Activated T-helper 2 cell treated with anti-CD3 and anti-CD28 coated beads, Interferon-gamma antibody, Interleukin-2, Interleukin-4, amounts not matched to agents 10 μg/mL and 5 μg/mL and 100 μg/mL, durations not matched to agents 14 hours and 24 hours and 36 hours (primary cell): ENCODE measurements around the gene ITSN1. TPM values are rescaled to one million over a fixed set of nuclear protein-coding genes. Genes with fewer than 3 reads are reported as not detected.
"Not testable (repeated sequence)": the region's sequence is repeated elsewhere in the genome, so short reads cannot be mapped to it uniquely, and the experiment has no call there.

Experiments used
- DNase-seq: peaks from one replicate; pipeline ENCODE4 v3.0.0; 2021; ENCODE audit warnings: low spot score
- H3K27ac Mint-ChIP-seq: one replicate; pipeline ENCODE4 v1.8.0; 2021; ENCODE audit warnings: mixed read lengths
- H3K27me3 Mint-ChIP-seq: one replicate; pipeline ENCODE4 v1.8.0; 2021; ENCODE audit warnings: low read depth, mixed read lengths
- H3K36me3 Mint-ChIP-seq: one replicate; pipeline ENCODE4 v1.8.0; 2021; ENCODE audit warnings: low read depth, mixed read lengths
- H3K4me1 Mint-ChIP-seq: one replicate; pipeline ENCODE4 v1.8.0; 2021; ENCODE audit warnings: low read depth, mixed read lengths
- H3K4me3 Mint-ChIP-seq: one replicate; pipeline ENCODE4 v1.8.0; 2021; ENCODE audit warnings: low read depth, mild to moderate bottlenecking, moderate library complexity, mixed read lengths
- H3K9me3 Mint-ChIP-seq: one replicate; pipeline ENCODE4 v1.8.0; 2021; ENCODE audit warnings: mixed read lengths
- intact Hi-C: fragments of 100-400 bp; cut with micrococcal nuclease; formaldehyde crosslinking; loops from one replicate; pipeline ENCODE4 v1.15.1; 2023
- total RNA-seq: library from RNA; stranded (reverse); gene quantifications from 2 replicates; pipeline ENCODE4 v1.2.3, GENCODE V29; 2022

The ITSN1 gene
- total RNA-seq, 1 donor from 2014 or later = 5.9 TPM

- no peaks in the 10 kb centered on the region for H3K36me3 Mint-ChIP-seq
- no peak overlapping the region for H3K4me3 Mint-ChIP-seq
- no peaks in the 10 kb centered on the region for H3K9me3 Mint-ChIP-seq
- no peak for DNase-seq
- peaks cover 5% of the 10 kb centered on the region for H3K27me3 Mint-ChIP-seq
- no peak overlapping the region for H3K27ac Mint-ChIP-seq
- intact Hi-C loops = no loop called here
- peaks cover 3% of the 10 kb centered on the region for H3K4me1 Mint-ChIP-seq
Measured at GRCh38 chr21:33865996-33866575, 223.8 kb downstream of the ITSN1 start.

- Mint-ChIP-seq H3K9me3 (no peaks in the 10 kb centered on the region), H3K36me3 (no peaks in the 10 kb centered on the region)
- intact Hi-C loops = no loop called here
Measured at GRCh38 chr21:33866826-33867225, 224.5 kb downstream of the ITSN1 start.

GRCh38 chr21:33867868-33868267 is 225.6 kb downstream of the ITSN1 start:
- H3K4me1 Mint-ChIP-seq, DNase-seq, H3K27me3 Mint-ChIP-seq, H3K36me3 Mint-ChIP-seq, H3K9me3 Mint-ChIP-seq, H3K4me3 Mint-ChIP-seq, intact Hi-C loops, H3K27ac Mint-ChIP-seq: not testable (repeated sequence)

More at GRCh38 chr21:33866826-33867225, 224.5 kb downstream of the ITSN1 start:
- no peak overlapping the region for H3K27ac Mint-ChIP-seq
- DNase-seq = no peak
- H3K4me1 Mint-ChIP-seq = peaks cover 3% of the 10 kb centered on the region
- no peak overlapping the region for H3K4me3 Mint-ChIP-seq
- H3K27me3 Mint-ChIP-seq = peaks cover 5% of the 10 kb centered on the region

- H3K27me3 Mint-ChIP-seq = peaks cover 5% of the 10 kb centered on the region
- no peaks in the 10 kb centered on the region for H3K36me3 Mint-ChIP-seq
- H3K4me3 Mint-ChIP-seq = no peak overlapping the region
- DNase-seq = no peak
- intact Hi-C loops = no loop called here
- no peaks in the 10 kb centered on the region for H3K9me3 Mint-ChIP-seq
- H3K27ac Mint-ChIP-seq = no peak overlapping the region
- H3K4me1 Mint-ChIP-seq = peaks cover 3% of the 10 kb centered on the region
Measured at GRCh38 chr21:33869873-33870272, 227.6 kb downstream of the ITSN1 start.

- Mint-ChIP-seq H3K27me3 (peaks cover 5% of the 10 kb centered on the region), H3K36me3 (no peaks in the 10 kb centered on the region), H3K4me3 (no peak overlapping the region), H3K9me3 (no peaks in the 10 kb centered on the region), H3K27ac (no peak overlapping the region), H3K4me1 (peaks cover 3% of the 10 kb centered on the region)
- intact Hi-C loops = no loop called here
- DNase-seq = no peak
Measured at GRCh38 chr21:33870768-33871167, 228.5 kb downstream of the ITSN1 start.

- H3K4me3 Mint-ChIP-seq = no peak overlapping the region
- peaks cover 3% of the 10 kb centered on the region for H3K4me1 Mint-ChIP-seq
- no peak overlapping the region for H3K27ac Mint-ChIP-seq
Measured at GRCh38 chr21:33871171-33871570, 228.9 kb downstream of the ITSN1 start.

GRCh38 chr21:33872881-33873515 is 230.7 kb downstream of the ITSN1 start:
- H3K4me3 Mint-ChIP-seq = no peak overlapping the region
- no peaks in the 10 kb centered on the region for H3K4me1 Mint-ChIP-seq
- no peaks in the 10 kb centered on the region for H3K9me3 Mint-ChIP-seq
- intact Hi-C loops = no loop called here
- H3K36me3 Mint-ChIP-seq = no peaks in the 10 kb centered on the region
- H3K27ac Mint-ChIP-seq = no peak overlapping the region
- H3K27me3 Mint-ChIP-seq = peaks cover 6% of the 10 kb centered on the region
- no peak for DNase-seq

More at GRCh38 chr21:33871171-33871570, 228.9 kb downstream of the ITSN1 start:
- no peaks in the 10 kb centered on the region for H3K9me3 Mint-ChIP-seq
- H3K36me3 Mint-ChIP-seq = no peaks in the 10 kb centered on the region
- intact Hi-C loops = no loop called here
- peaks cover 5% of the 10 kb centered on the region for H3K27me3 Mint-ChIP-seq
- DNase-seq = no peak

- Mint-ChIP-seq H3K27me3 (peaks cover 9% of the 10 kb centered on the region), H3K27ac (no peak overlapping the region), H3K9me3 (no peaks in the 10 kb centered on the region), H3K4me3 (no peak overlapping the region), H3K4me1 (no peaks in the 10 kb centered on the region), H3K36me3 (no peaks in the 10 kb centered on the region)
- intact Hi-C loops = no loop called here
- DNase-seq = no peak
Measured at GRCh38 chr21:33874161-33874560, 231.9 kb downstream of the ITSN1 start.

- no peak overlapping the region for H3K4me3 Mint-ChIP-seq
- intact Hi-C loops = no loop called here
- no peak overlapping the region for H3K27ac Mint-ChIP-seq
- H3K9me3 Mint-ChIP-seq = no peaks in the 10 kb centered on the region
- DNase-seq = no peak
- peaks cover 5% of the 10 kb centered on the region for H3K27me3 Mint-ChIP-seq
- no peaks in the 10 kb centered on the region for H3K36me3 Mint-ChIP-seq
- H3K4me1 Mint-ChIP-seq = no peaks in the 10 kb centered on the region
Measured at GRCh38 chr21:33875026-33875695, 232.9 kb downstream of the ITSN1 start.

- H3K27ac Mint-ChIP-seq = no peak overlapping the region
- H3K36me3 Mint-ChIP-seq = no peaks in the 10 kb centered on the region
- DNase-seq = no peak
- no peak overlapping the region for H3K4me3 Mint-ChIP-seq
- H3K27me3 Mint-ChIP-seq = peaks cover 4% of the 10 kb centered on the region
- H3K9me3 Mint-ChIP-seq = no peaks in the 10 kb centered on the region
- intact Hi-C loops = no loop called here
- H3K4me1 Mint-ChIP-seq = no peaks in the 10 kb centered on the region
Measured at GRCh38 chr21:33878824-33879223, 236.5 kb downstream of the ITSN1 start.

- no peak for DNase-seq
- H3K4me3 Mint-ChIP-seq = no peak overlapping the region
- no peaks in the 10 kb centered on the region for H3K36me3 Mint-ChIP-seq
- no peaks in the 10 kb centered on the region for H3K4me1 Mint-ChIP-seq
- H3K27me3 Mint-ChIP-seq = peaks cover 9% of the 10 kb centered on the region
- intact Hi-C loops = no loop called here
- no peak overlapping the region for H3K27ac Mint-ChIP-seq
- H3K9me3 Mint-ChIP-seq = no peaks in the 10 kb centered on the region
Measured at GRCh38 chr21:33880626-33881025, 238.3 kb downstream of the ITSN1 start.

GRCh38 chr21:33881689-33882440 is 239.6 kb downstream of the ITSN1 start:
- Mint-ChIP-seq H3K9me3 (no peaks in the 10 kb centered on the region), H3K4me3 (no peak overlapping the region)

GRCh38 chr21:33883118-33883517 is 240.8 kb downstream of the ITSN1 start:
- Mint-ChIP-seq H3K4me3 (no peak overlapping the region), H3K36me3 (no peaks in the 10 kb centered on the region), H3K27ac (no peak overlapping the region), H3K4me1 (no peaks in the 10 kb centered on the region), H3K27me3 (peaks cover 8% of the 10 kb centered on the region), H3K9me3 (no peaks in the 10 kb centered on the region)
- no peak for DNase-seq
- intact Hi-C loops = no loop called here

More at GRCh38 chr21:33881689-33882440, 239.6 kb downstream of the ITSN1 start:
- H3K36me3 Mint-ChIP-seq = no peaks in the 10 kb centered on the region
- H3K27me3 Mint-ChIP-seq = peaks cover 8% of the 10 kb centered on the region
- H3K27ac Mint-ChIP-seq = no peak overlapping the region
- intact Hi-C loops = no loop called here
- no peak for DNase-seq
- H3K4me1 Mint-ChIP-seq = no peaks in the 10 kb centered on the region
